Cardiac muscle cell (in vitro differentiated cells and primary cell): ENCODE data around the gene TEAD4. TPM values are rescaled to one million over a fixed set of nuclear protein-coding genes. Genes with fewer than 3 reads are reported as not detected.

Experiments used
- DNase-seq, 2 donors: peaks; one replicate each; pipeline versions ENCODE4 v3.0.0 to v3.0.0-alpha.2; 2010 to 2017; ENCODE audit warnings: low read depth in 1 of 2, low spot score in 1 of 2
- H3K27ac ChIP-seq: fragments of 200-600 bp; sonication (generic); 2 replicates; pipeline ENCODE4 v1.5.1; 2016
- H3K27me3 ChIP-seq: fragments of 200-600 bp; sonication (generic); 2 replicates; pipeline ENCODE4 v1.6.0; 2016; ENCODE audit warnings: control low read depth
- H3K36me3 ChIP-seq: fragments of 200-600 bp; sonication (generic); 2 replicates; pipeline ENCODE4 v1.5.1; 2016; ENCODE audit warnings: control low read depth
- H3K4me1 ChIP-seq: fragments of 200-600 bp; sonication (generic); 2 replicates; pipeline ENCODE4 v1.8.1; 2017; ENCODE audit warnings: low read depth, mild to moderate bottlenecking, mixed run types
- H3K4me3 ChIP-seq: fragments of 200-600 bp; sonication (generic); 2 replicates; pipeline ENCODE4 v1.5.1; 2016; ENCODE audit warnings: mild to moderate bottlenecking
- H3K9me3 ChIP-seq: fragments of 200-600 bp; sonication (generic); 2 replicates; pipeline ENCODE4 v1.5.1; 2017; ENCODE audit warnings: low read depth, mild to moderate bottlenecking, control low read depth
- CTCF ChIP-seq: IDR thresholded peaks from 2 replicates; pipeline ENCODE4 v1.5.1; 2012; ENCODE audit warnings: low read depth, mild to moderate bottlenecking, low read length
- polyA plus RNA-seq: library from polyadenylated mRNA; unstranded; fragments of >200 nt; fragmentation: Nextera tagmentation; extraction: Ambion mirVana; gene quantifications from 2 replicates; pipeline ENCODE4 v1.2.1, GENCODE V29; 2016
- total RNA-seq: library from RNA; depleted of rRNA; stranded (reverse); fragments of >200 nt; gene quantifications from 2 replicates; pipeline ENCODE4 v1.2.3, GENCODE V29; 2016

The TEAD4 gene
- total and polyA plus RNA-seq, 2 experiments from 2014 or later = 21.3 to 31.9 TPM

- peak; percentile 26 for TF ChIP-seq CTCF
- no peaks in the 10 kb centered on the region for H3K36me3 ChIP-seq
- peak overlapping the region; percentile 36 for H3K27ac ChIP-seq
- H3K9me3 ChIP-seq = no peaks in the 10 kb centered on the region
- H3K4me1 ChIP-seq = peaks cover 14% of the 10 kb centered on the region
- H3K4me3 ChIP-seq = no peak overlapping the region
- DNase-seq = peak in 1 of 2 donors; percentile 47
- H3K27me3 ChIP-seq = no peaks in the 10 kb centered on the region
Observed at GRCh38 chr12:3004655-3005565, 45.7 kb downstream of the TEAD4 start.

- H3K27ac ChIP-seq = no peak overlapping the region
- no peak for TF ChIP-seq CTCF
- no peaks in the 10 kb centered on the region for H3K27me3 ChIP-seq
- H3K36me3 ChIP-seq = no peaks in the 10 kb centered on the region
- H3K9me3 ChIP-seq = no peaks in the 10 kb centered on the region
- no peak for DNase-seq
- no peak overlapping the region for H3K4me3 ChIP-seq
- H3K4me1 ChIP-seq = peaks cover 12% of the 10 kb centered on the region
Observed at GRCh38 chr12:3005736-3006135, 46.5 kb downstream of the TEAD4 start.

- H3K27ac ChIP-seq = no peak overlapping the region
- no peaks in the 10 kb centered on the region for H3K27me3 ChIP-seq
- no peak for DNase-seq
- peaks cover 3% of the 10 kb centered on the region for H3K4me1 ChIP-seq
- no peak overlapping the region for H3K4me3 ChIP-seq
- no peaks in the 10 kb centered on the region for H3K36me3 ChIP-seq
- no peaks in the 10 kb centered on the region for H3K9me3 ChIP-seq
- no peak for TF ChIP-seq CTCF
Observed at GRCh38 chr12:3009780-3010179, 50.6 kb downstream of the TEAD4 start.

- no peaks in the 10 kb centered on the region for H3K27me3 ChIP-seq
- no peaks in the 10 kb centered on the region for H3K9me3 ChIP-seq
- no peaks in the 10 kb centered on the region for H3K36me3 ChIP-seq
- H3K27ac ChIP-seq = no peak overlapping the region
- no peaks in the 10 kb centered on the region for H3K4me1 ChIP-seq
- no peak overlapping the region for H3K4me3 ChIP-seq
- no peak for TF ChIP-seq CTCF
- DNase-seq = no peak
Observed at GRCh38 chr12:3010214-3010930, 51.2 kb downstream of the TEAD4 start.

- Histone ChIP-seq H3K4me3 (no peak overlapping the region), H3K4me1 (no peaks in the 10 kb centered on the region), H3K36me3 (no peaks in the 10 kb centered on the region), H3K9me3 (no peaks in the 10 kb centered on the region), H3K27ac (no peak overlapping the region), H3K27me3 (no peaks in the 10 kb centered on the region)
- no peak for TF ChIP-seq CTCF
- DNase-seq = no peak
Observed at GRCh38 chr12:3012786-3013185, 53.6 kb downstream of the TEAD4 start.
